Glomerular endothelial cell (primary cell): ENCODE data around the gene CPSF7. TPM values are rescaled to one million over a fixed set of nuclear protein-coding genes. Genes with fewer than 3 reads are reported as not detected.
"Not testable (repeated sequence)": the region's sequence is repeated elsewhere in the genome, so short reads cannot be mapped to it uniquely, and the experiment has no call there.

ENCODE experiments used
- DNase-seq: peaks from one replicate; pipeline ENCODE4 v3.0.0-alpha.2; 2011; ENCODE audit warnings: low read depth, low spot score; ENCODE audit errors: extremely low read depth
- total RNA-seq: library from RNA; depleted of rRNA; stranded (reverse); fragments of >200 nt; gene quantifications from 2 replicates; pipeline ENCODE4 v1.2.3, GENCODE V29; 2015

Gene CPSF7
- total RNA-seq: 30.0 and 38.7 TPM in 2 replicates

GRCh38 chr11:61429691-61430582 is at the start of gene CPSF7, which contains the start of gene SDHAF2:
TSS of gene CPSF7 (minus strand) at chr11:61429975. CDS start at chr11:61429235, 740 bp downstream.
TSS of gene SDHAF2 (plus strand) at chr11:61430124. CDS start at chr11:61430147, 23 bp downstream.
- DNase-seq: no peak

- no peak for DNase-seq
These were observed 48.0 kb upstream of the CPSF7 start for GRCh38 chr11:61477727-61478148.

GRCh38 chr11:61477126-61477525 is 47.4 kb upstream of the CPSF7 start:
- DNase-seq: no peak

- DNase-seq: no peak
These were observed 46.6 kb upstream of the CPSF7 start for GRCh38 chr11:61476371-61476770.

GRCh38 chr11:61475433-61475832 is 45.7 kb upstream of the CPSF7 start:
- DNase-seq: no peak

GRCh38 chr11:61474013-61474643 is 44.4 kb upstream of the CPSF7 start:
- no peak for DNase-seq

- no peak for DNase-seq
These were observed 43.7 kb upstream of the CPSF7 start for GRCh38 chr11:61473370-61474012.

- DNase-seq: no peak
These were observed 43.1 kb upstream of the CPSF7 start for GRCh38 chr11:61472868-61473267.

GRCh38 chr11:61472282-61472681 is 42.5 kb upstream of the CPSF7 start:
- DNase-seq: no peak

GRCh38 chr11:61468002-61468401 is 38.2 kb upstream of the CPSF7 start:
- DNase-seq: no peak

GRCh38 chr11:61467602-61468001 is 37.8 kb upstream of the CPSF7 start:
- DNase-seq: not testable (repeated sequence)

GRCh38 chr11:61460986-61461385 is 31.2 kb upstream of the CPSF7 start:
- no peak for DNase-seq

- no peak for DNase-seq
These were observed 30.7 kb upstream of the CPSF7 start for GRCh38 chr11:61460474-61460881.

- DNase-seq: no peak
These were observed 24.7 kb upstream of the CPSF7 start for GRCh38 chr11:61454520-61454919.

- no peak for DNase-seq
These were observed 23.9 kb upstream of the CPSF7 start for GRCh38 chr11:61453695-61454094.

GRCh38 chr11:61452825-61453224 is 23.1 kb upstream of the CPSF7 start:
- no peak for DNase-seq

- DNase-seq: no peak
These were observed 18.8 kb upstream of the CPSF7 start for GRCh38 chr11:61448552-61448927.

GRCh38 chr11:61447601-61448551 is 18.1 kb upstream of the CPSF7 start:
- DNase-seq: no peak

- peak; percentile 68 for DNase-seq
These were observed 16.5 kb upstream of the CPSF7 start for GRCh38 chr11:61446211-61446651.

- DNase-seq: no peak
These were observed 15.7 kb upstream of the CPSF7 start for GRCh38 chr11:61445516-61445915.
